GM19395 (cell line): ENCODE results near the gene CPTP.
"Not testable (repeated sequence)": the region's sequence is repeated elsewhere in the genome, so short reads cannot be mapped to it uniquely, and the experiment has no call there.

Experiments used
- ATAC-seq: cut with Tn5 transposase; IDR thresholded peaks from one replicate; pipeline ENCODE4 v1.9.1; 2021; ENCODE audit warnings: mild to moderate bottlenecking, moderate library complexity; ENCODE audit not compliant: unreplicated experiment

The CPTP gene

DNA sequence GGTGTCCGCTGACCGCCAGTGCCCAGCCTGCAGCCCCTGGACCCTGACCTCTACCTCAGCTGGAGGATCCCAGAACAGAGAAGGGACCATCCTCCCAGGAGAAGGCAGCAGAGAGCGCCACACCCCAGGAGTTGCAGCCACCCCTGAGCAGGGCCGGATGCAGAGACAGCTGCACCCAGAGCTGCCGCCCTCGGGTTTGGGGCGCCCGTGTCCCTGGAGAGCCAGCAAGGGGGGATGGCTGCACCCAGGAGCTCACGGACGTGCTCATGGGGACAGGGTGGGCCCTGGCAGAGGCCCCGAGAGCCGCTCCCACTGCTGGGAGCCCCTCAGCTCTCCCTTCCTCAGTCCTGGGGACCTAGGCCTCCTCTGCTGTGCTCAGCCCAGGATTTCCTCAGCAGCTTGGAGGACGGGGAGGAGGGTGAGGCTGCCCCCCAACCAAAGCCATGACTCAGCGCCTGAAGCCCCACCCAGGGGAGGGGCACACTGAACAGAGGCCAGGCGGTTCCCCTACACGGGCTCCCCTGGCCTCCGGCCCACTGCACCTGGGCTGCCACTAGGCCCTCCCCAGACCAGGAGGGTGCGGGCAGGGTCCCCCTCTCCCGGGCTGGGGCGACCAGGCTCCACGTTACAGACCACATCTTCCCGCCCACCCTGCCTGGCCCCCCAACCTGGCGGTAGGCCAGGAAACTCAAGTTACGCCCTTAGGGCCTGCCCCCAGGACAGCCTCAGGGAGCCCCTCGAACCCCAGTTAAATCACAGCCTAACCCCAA, 19.1 kb upstream of the CPTP start:
- ATAC-seq = no peak

DNA sequence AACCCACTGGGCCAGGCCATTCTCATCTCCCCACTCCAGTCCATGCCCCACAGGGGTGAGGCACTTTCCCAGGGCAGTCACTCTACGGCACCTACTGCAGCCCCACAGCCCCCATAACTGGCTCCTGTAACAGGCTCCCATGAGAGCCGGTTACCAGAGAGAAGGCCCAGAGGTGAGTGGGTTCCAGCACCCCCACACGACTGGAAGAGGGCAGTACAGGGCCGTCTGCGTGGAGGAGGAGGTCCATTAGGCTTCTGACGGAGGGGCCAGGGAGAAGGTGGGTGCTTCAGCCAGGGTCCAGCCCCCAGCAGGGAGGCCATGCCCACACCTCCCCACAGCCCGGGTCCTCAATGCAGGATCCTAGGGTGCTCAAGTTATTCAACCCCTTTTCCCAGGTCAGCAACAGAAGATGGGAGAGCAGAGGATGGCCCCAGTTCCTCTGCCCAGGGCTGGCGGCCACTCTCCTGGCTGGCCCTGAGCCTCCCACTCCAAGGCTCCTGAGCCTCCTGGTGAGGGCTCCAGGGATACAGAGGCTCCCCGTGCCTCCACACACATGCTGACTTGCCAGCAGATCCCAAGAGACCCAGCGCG, 18.4 kb upstream of the CPTP start:
- no peak for ATAC-seq

DNA sequence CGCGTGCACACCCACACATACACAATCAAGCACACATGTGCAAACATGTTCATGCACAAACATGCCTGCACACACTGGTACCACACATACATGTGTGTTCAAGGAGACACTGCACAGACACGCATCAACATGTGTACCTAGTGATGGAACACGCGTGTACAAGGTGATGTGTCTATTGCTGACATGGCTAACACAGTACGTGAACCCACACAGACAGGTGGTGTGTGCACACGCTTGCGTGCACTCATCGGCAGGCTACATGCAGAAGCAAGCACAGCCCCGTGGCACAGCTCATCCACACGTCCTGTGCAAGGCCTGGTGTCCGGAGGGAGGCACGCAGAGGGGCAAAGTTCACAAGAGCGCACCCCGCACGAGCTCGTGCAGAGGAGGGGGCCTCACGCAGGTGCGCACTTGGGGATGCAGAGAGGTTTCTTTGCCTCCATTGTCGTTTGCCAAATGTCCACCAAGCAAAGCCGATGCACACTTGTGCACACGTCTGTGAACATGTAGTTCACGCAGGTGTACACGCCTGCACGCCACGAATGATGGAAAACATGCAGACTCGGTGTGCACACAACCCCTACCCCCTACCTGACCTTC, 17.8 kb upstream of the CPTP start:
- ATAC-seq = no peak

DNA sequence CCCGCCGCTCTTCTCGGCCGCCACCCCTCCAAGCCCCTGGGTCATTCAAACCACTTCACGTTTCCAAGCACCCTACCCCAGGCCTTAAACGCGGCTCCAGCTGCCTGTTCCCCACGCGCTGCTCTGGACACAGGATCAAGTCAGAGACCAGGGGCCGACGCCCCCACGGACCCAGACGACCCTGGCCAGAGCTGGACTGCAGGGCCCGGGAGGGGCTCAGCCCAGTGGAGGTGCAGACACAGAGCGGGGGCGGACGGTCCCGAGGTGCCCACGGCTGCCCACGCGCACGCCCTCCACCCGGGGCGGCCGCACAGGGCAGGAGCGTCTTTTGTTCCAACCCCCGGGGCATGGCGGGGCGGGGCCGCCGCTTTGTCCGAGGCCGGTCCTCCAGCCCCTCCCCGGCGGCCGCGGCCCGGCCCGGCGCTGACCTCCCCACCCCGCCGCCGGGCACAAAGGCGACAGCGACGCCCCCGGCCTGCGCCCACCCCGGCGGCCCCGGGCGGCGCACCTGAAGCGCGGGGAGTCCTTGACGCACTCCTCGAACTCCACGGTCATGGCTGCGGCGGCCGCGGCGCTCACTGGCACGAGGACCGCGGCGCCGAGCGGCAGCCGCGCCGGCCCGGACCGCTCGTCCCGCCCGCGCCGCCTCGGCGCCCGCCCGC, 17.2 kb upstream of the CPTP start:
- ATAC-seq = peak; percentile 2

DNA sequence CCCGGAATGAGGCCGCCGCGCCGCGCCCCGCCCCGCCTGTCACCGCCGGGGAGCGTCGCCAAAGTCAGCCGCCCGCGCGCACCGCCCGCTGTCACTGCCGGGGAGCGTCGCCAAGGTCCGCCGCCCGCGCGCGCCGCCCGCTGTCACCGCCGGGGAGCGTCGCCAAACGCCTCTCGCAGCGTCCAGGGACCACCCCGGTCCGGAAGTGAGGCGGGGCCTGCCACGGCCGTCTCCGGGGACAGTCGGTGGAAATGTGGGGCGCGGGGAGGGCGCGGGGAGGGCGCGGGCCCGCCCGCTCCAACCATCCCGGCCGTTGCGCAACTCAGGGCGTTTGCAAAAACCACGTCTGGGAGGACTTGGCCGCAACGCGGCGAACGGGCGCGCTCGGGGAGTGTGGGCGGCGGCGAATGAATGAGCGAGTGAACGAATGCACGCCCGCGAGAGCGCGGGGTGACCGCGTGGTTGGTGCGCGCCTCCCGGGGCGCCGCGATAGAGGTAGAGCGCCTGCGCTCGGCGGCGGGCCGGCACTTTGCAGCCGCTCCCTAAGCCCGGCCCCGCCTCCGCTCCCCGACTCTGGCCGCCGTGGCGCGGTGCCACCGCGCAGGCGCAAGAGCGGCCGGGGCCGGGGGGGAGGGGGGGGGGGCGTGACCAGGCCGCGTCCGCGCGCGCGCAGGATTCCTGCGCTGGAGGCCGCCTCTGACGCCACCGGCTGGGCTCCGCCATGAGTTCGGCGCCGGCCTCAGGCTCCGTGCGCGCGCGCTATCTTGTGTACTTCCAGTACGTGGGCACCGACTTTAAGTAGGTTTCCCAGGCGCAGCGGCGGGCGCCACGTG, 16.5 kb upstream of the CPTP start, which contains the start of the genes ACAP3 and PUSL1:
TSS of gene ACAP3 (minus strand) at position 8 of the 833 bp plus-strand sequence. CDS start 115 bp downstream, outside the sequence.
TSS of gene PUSL1 (plus strand) at position 675 of the 833 bp plus-strand sequence. CDS start at position 722, 47 bp downstream.
- ATAC-seq = peak; percentile 55

DNA sequence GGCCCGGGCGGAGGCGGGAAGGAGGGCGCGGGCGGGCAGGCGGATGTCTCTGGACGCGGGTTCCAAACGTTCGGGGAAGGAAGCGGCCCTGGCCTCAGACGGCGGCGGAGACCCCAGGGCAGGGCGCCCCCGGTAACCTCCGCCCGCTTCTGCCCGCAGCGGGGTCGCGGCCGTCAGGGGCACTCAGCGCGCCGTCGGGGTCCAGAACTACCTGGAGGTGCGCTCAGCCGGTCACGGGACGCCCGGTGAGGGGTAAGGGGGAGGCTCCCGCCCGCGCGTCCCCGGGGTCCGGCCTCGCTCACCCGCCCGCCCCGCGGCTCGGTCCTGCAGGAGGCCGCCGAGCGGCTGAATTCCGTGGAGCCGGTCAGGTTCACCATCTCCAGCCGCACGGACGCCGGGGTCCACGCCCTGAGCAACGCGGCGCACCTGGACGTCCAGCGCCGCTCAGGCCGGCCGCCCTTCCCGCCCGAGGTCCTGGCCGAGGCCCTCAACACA, 15.8 kb upstream of the CPTP start:
- peak; percentile 6 for ATAC-seq

DNA sequence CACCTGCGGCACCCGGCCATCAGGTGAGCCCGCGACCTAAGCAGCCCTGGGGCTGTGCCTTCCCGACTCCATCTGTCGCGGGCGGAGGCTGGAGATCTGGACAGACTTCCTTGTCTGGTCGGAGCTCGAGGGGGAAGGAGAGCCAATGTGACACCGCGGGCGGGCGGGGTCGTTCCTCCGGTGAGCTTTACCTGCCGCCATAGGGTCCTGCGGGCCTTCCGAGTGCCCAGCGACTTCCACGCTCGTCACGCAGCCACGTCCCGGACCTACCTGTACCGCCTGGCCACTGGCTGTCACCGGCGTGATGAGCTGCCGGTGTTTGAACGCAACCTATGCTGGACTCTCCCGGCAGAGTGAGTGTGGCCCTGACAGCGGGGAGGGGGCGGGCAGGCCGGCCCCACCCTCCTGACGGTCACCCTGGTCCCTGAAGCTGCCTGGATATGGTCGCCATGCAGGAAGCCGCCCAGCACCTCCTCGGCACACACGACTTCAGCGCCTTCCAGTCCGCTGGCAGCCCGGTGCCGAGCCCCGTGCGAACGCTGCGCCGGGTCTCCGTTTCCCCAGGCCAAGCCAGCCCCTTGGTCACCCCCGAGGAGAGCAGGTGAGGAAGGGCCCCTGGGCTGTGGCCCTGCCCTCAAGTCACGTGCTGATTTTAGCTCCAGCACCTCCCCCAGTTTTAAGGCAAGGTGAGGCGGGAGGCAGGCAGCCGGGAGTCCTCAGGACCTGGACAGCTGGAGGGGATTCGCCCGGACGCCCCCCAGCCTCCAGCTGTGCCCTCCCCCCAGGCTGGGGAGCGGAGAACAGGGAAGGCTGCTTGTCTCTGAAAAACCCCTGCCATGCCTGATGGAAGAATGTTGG, 15.1 kb upstream of the CPTP start:
- no peak for ATAC-seq

DNA sequence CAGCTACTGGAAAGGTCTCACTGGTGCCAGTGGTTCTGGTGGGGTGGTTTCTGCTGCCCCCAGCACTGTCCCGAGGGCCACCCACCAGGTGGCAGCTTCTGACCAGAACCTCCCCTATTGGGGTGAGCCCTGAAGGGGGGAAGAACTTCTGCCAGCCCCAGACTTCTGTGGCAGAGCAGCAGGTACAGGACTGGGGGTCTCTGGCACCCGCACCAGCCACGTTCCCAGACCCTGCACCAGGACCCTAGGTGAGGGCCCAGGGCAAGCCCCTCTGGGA, 14.6 kb upstream of the CPTP start:
- ATAC-seq = no peak

DNA sequence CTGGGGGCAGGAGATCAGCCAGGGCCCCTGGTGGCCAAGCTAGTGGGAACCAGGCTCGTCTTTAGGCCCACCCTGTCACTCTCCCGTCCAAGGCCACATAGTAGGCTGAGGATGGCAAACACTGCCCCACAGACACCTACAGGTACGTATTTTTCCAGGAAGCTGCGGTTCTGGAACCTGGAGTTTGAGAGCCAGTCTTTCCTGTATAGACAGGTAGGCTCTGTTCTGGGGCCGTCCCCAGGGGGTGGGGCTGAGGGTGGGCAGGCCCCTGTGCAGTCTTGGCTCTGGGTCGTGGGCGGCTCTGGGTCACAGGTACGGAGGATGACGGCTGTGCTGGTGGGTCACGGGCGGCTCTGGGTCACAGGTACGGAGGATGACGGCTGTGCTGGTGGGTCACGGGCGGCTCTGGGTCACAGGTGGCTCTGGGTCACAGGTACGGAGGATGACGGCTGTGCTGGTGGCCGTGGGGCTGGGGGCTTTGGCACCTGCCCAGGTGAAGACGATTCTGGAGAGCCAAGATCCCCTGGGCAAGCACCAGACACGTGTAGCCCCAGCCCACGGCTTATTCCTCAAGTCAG, 14.0 kb upstream of the CPTP start:
- ATAC-seq = no peak

DNA sequence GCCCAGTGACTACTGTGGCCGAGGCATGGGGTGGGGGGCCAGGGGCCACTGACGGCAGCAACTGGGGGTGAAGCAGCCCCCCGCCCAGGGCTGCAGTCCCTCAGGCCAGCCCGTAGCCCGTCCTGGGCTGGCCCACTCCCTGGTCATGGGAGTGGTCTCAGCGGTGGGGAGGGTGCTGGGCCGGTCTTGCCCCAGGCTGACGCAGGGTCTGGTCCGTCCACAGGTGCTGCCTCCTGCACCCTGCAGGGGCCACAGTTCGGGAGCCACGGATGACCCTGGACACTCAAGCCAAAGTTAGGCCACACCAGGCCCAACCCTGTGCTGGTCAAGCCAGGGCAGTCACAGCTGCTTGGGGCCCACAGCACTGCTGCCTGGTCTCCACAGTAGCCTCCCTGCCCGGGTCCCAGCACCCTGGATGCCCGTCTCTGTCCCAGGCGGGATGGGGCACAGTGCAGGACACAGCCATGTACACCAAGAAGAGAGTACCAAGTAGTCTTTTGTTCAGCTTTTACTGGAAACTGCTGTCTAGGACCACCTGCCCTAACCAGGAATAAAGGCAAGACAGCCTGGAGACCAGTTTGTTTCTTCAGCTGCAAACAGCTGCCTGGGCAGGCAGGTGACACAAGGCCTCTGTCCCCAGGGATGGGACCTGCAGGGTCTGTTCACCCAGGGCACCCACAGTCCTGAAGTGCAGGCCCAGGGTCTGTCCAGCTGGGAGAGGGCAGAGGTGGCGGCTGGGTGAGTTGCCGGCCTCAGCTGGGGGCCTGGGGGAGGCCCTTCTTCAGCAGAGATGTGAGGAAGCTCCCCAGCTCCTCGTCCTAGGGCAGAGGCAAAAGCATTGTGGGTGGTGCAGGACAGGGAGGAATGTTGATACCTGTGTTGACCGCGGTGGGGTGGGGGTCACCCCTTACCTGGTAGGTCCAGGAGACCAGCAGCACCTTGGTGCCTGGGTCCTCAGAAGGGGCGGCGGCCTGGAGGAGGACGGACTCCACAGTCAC, 13.2 kb upstream of the CPTP start:
- no peak for ATAC-seq

DNA sequence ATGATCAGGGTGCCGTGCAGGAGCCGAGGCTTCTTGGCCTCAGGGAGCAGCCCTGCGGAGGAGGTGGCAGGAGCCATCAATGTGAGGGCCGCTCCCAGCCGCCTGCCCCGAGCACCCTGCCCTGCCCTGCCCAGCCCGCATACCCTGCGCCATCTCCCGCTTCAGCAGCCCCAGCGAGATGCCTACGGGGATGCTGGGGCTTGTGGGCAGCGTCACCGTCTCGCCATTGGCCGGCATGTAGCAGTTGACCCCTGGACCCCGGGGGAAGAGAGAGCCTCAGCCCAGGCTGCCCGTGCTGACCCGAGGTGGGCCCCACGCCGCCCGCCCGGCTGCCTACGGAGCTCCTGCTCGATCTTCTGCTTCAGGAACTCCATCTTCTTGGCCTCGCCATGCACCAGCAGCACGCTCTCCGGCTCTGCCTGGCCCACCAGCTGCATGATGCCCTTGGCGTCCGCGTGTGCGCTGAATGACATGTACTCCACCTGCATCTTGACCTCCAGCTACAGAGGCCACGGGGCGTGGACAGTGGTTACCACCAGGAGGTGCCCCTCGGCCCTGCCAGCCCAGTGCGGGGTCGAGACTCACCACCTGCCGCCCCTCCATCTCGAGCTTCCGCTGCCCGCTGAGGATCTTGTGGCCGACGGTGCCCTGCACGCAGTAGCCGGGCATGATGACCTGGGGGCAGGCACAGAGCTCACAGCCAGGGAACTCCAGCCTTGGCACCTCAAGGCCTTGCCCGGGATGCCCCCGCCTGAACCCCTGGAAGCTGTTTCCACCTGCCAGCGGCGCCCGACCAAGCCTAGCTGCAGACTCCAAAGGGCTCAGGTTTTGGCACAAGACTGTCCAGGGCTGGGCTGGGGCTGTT, 11.9 kb upstream of the CPTP start:
- ATAC-seq = no peak

DNA sequence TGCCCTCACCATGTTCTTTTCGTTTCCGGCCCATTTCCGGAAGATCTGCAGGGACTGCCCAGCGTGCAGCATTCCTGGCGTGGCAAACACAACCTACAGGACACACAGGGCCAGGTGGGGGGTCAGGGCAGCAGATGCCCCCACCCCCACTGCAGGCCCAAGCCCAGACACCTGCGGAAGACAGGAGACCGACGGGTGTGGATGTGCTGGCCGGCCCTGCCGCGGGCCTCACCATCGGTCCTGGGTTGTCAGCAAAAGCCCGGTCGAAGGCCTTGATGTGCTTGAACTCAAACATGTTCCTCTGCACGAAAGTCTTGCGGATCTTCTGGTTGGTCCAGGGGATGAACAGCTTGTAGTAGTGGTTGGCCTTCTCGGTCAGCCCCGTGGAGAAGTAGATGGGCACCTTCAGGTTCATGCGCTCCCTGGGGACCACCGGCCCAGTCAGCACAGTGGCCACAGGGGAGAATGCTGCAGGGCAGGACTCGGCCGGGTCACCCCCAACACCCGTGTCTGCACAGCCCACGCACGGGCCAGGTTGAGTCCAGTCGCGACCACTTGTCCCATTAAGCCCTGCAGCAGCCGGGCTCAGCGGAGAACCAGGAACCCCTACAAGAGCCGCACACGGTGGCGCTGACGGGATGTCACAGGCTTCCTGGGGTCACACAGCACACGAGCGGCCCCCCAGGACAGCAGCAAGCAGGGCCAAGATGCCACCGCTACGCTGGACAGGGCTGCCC, 10.9 kb upstream of the CPTP start:
- ATAC-seq = no peak

DNA sequence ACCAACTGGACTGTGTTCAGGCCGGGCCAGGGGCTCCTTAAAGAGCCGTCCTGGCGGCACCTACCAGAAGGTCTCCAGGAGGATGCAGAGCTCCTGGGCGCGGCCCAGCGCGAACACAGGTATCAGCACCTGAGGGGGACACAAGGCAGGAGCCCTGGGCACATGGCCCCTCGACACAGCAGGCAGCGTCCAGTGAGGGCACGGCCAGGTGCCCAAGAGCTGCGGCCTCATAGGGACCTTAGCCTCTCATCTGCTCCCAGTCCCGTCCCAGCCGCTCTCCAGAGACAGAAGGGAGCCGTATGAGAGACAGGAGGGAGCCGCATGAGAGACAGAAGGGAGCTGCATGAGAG, 10.4 kb upstream of the CPTP start:
- ATAC-seq = no peak

DNA sequence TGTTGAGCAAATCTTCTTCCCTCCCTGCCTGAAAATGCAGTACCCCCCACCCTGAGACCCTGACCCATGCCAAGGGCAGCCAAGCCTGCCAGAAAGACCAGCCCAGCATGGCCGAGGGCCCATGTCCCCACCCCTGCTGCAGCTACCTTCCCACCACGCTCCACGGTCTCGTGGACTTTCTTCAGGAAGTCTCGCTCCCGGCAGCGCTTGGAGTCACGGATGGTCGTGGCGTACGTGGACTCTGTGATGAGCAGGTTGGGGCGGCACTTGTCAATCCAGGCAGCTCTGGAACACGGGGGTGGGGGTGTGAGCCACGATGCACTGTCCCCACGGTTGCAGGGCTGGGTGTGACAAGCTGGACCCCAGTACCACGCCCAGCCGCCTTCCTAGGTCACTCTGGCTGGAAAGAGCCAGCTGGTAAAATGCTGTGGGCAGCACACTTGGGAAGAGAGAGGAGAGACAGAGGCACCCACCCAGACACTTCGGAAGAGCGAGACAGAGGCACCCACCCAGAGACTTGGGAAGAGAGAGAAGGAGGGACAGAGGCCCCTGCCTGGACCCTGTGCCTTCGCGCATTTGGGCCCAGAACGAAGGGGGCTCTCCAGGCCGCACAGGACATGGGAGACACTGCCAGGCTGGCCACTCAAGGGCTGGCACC, 9.8 kb upstream of the CPTP start:
- ATAC-seq = no peak

DNA sequence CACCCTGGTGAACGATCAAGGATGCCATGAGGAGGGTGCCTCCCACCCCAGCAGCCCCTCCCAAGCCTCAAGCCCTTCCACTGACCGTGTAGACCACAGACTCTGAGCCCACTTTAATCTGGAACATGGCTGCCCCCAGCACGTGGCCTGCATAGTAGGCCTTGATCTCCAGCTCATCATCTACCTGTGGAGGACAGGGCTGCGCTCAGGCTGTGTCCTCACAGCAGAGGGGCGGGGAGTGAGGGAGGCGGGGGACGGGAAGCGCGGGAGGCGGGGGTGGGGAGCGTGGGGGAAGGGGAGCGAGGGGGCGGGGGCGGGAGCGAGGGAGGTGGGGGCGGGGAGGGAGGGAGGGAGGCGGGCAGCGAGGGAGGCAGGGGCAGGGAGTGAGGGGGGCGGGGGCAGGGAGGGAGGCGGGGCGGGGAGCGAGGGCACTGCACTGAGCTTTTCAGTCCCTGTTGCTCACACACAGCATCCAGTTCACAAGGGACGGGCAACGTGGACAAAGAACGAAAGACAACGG, 9.1 kb upstream of the CPTP start:
- no peak for ATAC-seq

DNA sequence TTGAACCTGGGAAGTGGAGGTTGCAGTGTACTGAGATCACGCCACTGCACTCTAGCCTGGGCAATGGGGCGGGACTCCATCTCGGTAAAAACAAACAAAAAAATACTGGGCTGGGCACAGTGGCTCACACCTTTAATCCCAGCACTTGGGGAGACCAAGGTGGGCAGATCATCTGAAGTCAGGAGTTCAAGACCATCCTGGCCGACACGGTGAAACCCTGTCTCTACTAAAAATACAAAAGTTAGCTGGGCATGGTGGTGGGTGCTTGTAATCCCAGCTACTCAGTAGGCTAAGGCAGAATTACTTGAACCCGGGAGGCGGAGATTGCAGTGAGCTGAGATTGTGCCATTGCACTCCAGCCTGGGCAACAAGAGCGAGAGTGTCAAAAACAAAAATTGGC, 8.4 kb upstream of the CPTP start:
- ATAC-seq = not testable (repeated sequence)
